NB4 (cell line): ENCODE data around the gene ZFPM1.

Experiments used
- DNase-seq: peaks from one replicate; pipeline ENCODE4 v3.0.0; 2010; ENCODE audit warnings: low read depth
- H3K4me3 ChIP-seq: one replicate; pipeline ENCODE4 v1.5.1; 2011; ENCODE audit warnings: mild to moderate bottlenecking, low read depth, low read length, moderate library complexity
- CTCF ChIP-seq: IDR thresholded peaks from one replicate; pipeline ENCODE4 v1.5.1; 2012; ENCODE audit warnings: low read depth, low read length
- MAX ChIP-seq: IDR thresholded peaks from 2 replicates; pipeline ENCODE4 v1.6.1; 2011; ENCODE audit warnings: low read depth, low read length
- MYC ChIP-seq: IDR thresholded peaks from 2 replicates; pipeline ENCODE4 v1.6.1; 2011; ENCODE audit warnings: low read depth, low read length
- POLR2A ChIP-seq: IDR thresholded peaks from 2 replicates; pipeline ENCODE4 v1.6.1; 2011; ENCODE audit warnings: mild to moderate bottlenecking; ENCODE audit not compliant: insufficient read length; ENCODE audit errors: extremely low read depth

ZFPM1 gene

GRCh38 chr16:88421301-88421700 is 31.8 kb upstream of the ZFPM1 start:
- no peak overlapping the region for H3K4me3 ChIP-seq
- TF ChIP-seq CTCF (no peak), MAX (no peak), MYC (no peak), POLR2A (no peak)
- no peak for DNase-seq

DNA sequence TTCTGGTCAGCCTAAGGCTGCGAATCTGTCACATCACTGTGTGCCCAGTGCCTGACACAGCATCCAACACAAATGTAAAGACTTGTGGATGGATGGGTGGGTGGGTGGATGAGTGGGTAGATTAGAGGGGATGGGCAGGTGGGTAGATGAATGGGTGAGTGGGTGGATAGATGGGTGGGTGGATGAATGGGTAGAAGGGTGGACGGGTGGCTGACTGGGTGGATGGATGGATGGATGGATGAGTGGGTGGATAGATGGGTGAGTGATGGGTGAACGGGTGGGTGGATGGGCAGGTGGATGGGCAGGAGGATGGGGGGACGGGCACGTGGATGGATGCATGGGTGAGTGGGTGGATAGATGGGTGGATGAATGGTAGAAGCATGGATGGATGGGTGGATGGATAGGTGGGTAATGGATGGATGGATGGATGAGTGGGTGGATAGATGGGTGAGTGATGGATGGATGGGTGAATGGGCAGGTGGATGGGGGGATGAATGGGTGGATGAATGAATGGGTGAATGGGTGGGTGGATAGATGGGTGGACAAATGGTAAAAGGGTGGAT is 31.1 kb upstream of the ZFPM1 start:
- DNase-seq, result no peak
- TF ChIP-seq MYC (no peak), CTCF (no peak), POLR2A (no peak), MAX (no peak)

DNA sequence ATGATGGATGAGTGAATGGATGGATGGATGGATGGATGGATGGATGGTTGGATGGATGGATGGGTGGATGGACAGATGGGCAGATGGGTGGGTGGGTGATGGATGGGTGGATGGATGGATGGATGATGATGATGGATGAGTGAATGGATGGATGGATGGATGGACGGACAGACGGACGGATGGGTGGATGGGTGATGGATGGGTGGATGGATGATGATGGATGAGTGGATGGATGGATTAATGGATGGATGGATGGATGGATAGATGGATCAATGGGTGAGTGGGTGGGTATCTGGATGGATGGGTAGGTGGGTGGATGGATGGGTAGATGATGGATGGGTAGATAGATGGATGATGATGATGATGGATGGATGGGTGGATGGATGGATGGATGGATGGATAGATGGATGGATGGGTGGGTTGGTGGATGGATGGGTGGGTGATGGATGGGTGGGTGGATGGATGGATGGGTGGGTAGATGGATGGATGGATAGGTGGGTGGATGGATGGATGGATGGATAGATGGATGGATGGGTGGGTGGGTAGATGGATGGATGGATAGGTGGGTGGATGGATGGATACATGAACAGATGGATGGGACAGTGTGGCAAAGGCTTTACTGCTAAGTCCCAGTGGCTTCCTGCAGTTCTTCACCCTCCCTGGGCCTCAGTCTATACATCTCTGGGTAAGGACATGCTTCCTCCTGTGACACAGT is 30.2 kb upstream of the ZFPM1 start:
- no peak for TF ChIP-seq CTCF
- no peak for TF ChIP-seq MAX
- no peak for TF ChIP-seq MYC
- no peak for DNase-seq
- H3K4me3 ChIP-seq, result no peak overlapping the region

More for the DNA sequence above, 31.1 kb upstream of the ZFPM1 start:
- no peak overlapping the region for H3K4me3 ChIP-seq

DNA sequence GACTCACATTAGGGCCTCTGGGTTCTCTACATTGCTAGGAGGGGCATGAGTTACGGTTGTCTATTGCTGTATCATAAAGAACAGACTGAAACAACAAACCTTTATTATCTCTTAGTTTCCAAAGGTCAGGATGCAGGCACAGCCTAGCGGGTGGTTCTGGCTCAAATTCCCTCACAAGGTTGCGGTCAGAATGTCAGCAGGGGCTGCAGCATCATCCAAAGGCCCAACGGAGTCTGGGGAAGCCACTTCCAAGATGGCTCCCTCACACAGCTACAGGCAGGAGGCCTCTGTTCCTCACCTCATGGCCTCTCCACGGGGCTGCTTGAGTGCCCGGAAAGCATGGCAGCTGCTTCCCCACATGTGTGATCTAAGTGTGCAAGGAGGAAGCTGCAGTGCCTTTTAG is 29.6 kb upstream of the ZFPM1 start:
- no peak overlapping the region for H3K4me3 ChIP-seq
- DNase-seq, result no peak
- TF ChIP-seq MYC, result no peak
- no peak for TF ChIP-seq POLR2A
- no peak for TF ChIP-seq CTCF
- no peak for TF ChIP-seq MAX

GRCh38 chr16:88424587-88425235 is 28.4 kb upstream of the ZFPM1 start:
- DNase-seq, result no peak
- TF ChIP-seq CTCF, result no peak
- TF ChIP-seq MYC, result no peak
- no peak for TF ChIP-seq MAX
- TF ChIP-seq POLR2A, result no peak
- no peak overlapping the region for H3K4me3 ChIP-seq
